Measurements from ENCODE around the gene GNB1L. TPM values are rescaled to one million over a fixed set of nuclear protein-coding genes. Genes with fewer than 3 reads are reported as not detected.
A peak's percentile ranks its signal among the peaks of the same experiment; 100 is the strongest.

GNB1L gene
- total and polyA plus RNA-seq, 9 of the 15 experiments (the other 6 are each of a cell fraction or from before 2014, with no cell fraction given): 0.56 to 50.5 (median 10.2) TPM

DNA sequence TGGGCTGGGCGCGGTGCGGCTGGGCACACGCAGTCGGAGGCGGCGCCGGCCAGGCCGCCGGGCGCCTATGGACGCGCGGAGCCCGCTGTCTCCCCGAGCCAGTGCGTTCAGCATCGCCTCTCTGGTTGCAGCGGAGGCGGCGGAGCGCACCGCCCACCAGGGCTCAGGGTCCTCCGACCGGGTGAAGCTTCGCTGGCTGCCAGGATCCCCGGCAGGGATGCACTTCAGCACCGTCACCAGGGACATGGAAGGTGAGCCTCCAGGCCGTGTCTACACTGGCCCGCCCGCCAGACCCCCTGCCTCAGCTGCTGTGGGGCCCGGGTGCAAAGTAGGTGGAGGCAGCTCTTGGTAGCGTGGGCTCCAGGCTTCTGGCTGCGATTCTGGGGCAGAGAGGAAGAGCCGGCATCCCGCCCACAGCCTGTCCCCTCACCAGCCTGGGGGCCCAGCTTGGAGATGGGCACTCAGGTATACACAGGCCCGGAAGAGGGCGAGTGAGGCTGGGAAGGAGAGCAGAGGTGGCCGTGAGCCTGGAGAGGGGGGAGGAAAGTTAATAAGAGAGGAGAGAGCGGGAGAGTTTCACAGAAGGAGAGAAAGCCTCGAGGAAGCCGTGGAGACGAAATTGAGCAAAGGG is 95.1 kb downstream of the GNB1L start (continued):
- TF ChIP-seq, protein P1, sequence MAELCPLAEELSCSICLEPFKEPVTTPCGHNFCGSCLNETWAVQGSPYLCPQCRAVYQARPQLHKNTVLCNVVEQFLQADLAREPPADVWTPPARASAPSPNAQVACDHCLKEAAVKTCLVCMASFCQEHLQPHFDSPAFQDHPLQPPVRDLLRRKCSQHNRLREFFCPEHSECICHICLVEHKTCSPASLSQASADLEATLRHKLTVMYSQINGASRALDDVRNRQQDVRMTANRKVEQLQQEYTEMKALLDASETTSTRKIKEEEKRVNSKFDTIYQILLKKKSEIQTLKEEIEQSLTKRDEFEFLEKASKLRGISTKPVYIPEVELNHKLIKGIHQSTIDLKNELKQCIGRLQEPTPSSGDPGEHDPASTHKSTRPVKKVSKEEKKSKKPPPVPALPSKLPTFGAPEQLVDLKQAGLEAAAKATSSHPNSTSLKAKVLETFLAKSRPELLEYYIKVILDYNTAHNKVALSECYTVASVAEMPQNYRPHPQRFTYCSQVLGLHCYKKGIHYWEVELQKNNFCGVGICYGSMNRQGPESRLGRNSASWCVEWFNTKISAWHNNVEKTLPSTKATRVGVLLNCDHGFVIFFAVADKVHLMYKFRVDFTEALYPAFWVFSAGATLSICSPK (IDR thresholded peaks at IDR 0.05; ENCODE audit: borderline replicate concordance): no peak
- TF ChIP-seq, protein P2, sequence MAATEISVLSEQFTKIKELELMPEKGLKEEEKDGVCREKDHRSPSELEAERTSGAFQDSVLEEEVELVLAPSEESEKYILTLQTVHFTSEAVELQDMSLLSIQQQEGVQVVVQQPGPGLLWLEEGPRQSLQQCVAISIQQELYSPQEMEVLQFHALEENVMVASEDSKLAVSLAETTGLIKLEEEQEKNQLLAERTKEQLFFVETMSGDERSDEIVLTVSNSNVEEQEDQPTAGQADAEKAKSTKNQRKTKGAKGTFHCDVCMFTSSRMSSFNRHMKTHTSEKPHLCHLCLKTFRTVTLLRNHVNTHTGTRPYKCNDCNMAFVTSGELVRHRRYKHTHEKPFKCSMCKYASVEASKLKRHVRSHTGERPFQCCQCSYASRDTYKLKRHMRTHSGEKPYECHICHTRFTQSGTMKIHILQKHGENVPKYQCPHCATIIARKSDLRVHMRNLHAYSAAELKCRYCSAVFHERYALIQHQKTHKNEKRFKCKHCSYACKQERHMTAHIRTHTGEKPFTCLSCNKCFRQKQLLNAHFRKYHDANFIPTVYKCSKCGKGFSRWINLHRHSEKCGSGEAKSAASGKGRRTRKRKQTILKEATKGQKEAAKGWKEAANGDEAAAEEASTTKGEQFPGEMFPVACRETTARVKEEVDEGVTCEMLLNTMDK (IDR thresholded peaks at IDR 0.05; ENCODE audit: borderline replicate concordance, insufficient read depth, low read depth, low read length, poor library complexity, severe bottlenecking): no peak
- TF ChIP-seq USF1 (CRISPR knock-in tag; IDR thresholded peaks at IDR 0.05): no peak
- TF ChIP-seq CREB1 (IDR thresholded peaks at IDR 0.05): 0 out of 2 replicates have a peak, but pooled peaks have one; percentile 4
- no peak for TF ChIP-seq CREB1 (CRISPR knock-in tag; IDR thresholded peaks at IDR 0.05)
- TF ChIP-seq PHF8 (IDR thresholded peaks at IDR 0.05; ENCODE audit: borderline replicate concordance, low read length): no peak
- no peak for TF ChIP-seq ZNF253 (CRISPR knock-in tag; conservative IDR thresholded peaks at IDR 0.05)
